HG03571 (cell line): ENCODE results near the gene TK1.

Experiments
- ATAC-seq: cut with Tn5 transposase; IDR thresholded peaks from one replicate; pipeline ENCODE4 v1.9.1; 2021; ENCODE audit not compliant: unreplicated experiment

The TK1 gene

DNA sequence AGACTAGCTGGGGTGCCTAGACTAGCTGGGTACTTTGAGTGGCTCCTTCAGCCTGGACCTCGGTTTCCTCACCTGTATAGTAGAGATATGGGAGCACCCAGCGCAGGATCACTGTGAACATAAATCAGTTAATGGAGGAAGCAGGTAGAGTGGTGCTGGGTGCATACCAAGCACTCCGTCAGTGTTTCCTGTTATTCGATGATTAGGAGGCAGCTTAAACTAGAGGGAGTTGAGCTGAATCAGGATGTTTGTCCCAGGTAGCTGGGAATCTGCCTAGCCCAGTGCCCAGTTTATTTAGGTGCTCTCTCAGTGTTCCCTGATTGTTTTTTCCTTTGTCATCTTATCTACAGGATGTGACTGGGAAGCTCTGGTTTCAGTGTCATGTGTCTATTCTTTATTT lies 36.2 kb upstream of the TK1 start:
- no peak for ATAC-seq

DNA sequence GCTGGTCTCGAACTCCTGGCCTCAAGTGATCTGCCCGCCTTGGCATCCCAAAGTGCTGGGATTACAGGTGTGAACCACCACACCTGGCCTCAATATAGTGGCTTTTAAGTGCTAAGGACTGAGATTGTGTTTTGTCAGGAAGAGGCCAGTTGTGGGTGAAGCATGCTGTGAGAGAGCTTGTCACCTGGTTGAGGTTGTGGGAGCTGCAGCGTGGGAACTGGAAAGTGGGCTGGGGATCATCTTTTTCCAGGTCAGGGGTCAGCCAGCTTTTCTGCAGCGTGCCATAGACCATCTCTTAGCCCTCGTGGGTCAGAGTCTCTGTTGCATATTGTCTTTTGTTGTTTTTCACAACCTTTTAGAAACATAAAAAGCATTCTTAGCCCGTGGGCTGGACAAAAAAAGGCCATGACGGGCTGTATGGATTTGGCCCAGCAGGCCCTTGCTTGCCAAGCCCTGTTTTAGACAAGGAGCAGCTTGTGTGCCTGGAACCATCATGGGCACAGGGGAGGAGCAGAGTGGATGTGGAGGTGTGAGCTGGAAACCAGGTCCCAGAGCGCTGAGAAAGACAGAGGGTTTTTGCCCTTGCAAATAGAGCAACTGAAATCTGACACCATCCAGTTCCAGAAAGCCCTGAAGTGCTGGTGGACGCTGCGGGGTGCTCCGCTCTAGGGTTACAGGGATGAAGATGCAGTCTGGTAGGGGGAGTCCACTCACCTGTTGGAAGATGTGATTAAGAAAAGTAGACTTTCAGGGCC lies 32.7 kb upstream of the TK1 start:
- no peak for ATAC-seq

DNA sequence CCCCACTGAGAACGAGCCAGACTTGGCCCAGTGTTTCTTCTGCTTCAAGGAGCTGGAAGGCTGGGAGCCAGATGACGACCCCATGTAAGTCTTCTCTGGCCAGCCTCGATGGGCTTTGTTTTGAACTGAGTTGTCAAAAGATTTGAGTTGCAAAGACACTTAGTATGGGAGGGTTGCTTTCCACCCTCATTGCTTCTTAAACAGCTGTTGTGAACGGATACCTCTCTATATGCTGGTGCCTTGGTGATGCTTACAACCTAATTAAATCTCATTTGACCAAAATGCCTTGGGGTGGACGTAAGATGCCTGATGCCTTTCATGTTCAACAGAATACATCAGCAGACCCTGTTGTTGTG lies 27.8 kb upstream of the TK1 start:
- no peak for ATAC-seq

DNA sequence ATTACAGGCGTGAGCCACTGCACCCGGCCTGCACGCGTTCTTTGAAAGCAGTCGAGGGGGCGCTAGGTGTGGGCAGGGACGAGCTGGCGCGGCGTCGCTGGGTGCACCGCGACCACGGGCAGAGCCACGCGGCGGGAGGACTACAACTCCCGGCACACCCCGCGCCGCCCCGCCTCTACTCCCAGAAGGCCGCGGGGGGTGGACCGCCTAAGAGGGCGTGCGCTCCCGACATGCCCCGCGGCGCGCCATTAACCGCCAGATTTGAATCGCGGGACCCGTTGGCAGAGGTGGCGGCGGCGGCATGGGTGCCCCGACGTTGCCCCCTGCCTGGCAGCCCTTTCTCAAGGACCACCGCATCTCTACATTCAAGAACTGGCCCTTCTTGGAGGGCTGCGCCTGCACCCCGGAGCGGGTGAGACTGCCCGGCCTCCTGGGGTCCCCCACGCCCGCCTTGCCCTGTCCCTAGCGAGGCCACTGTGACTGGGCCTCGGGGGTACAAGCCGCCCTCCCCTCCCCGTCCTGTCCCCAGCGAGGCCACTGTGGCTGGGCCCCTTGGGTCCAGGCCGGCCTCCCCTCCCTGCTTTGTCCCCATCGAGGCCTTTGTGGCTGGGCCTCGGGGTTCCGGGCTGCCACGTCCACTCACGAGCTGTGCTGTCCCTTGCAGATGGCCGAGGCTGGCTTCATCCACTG lies 27.3 kb upstream of the TK1 start, which contains the start of gene BIRC5:
Gene BIRC5, plus strand, starts transcription at position 238 of the 690 bp plus-strand sequence. Its CDS starts 64 bp downstream, at position 302.
- peak; percentile 82 for ATAC-seq

DNA sequence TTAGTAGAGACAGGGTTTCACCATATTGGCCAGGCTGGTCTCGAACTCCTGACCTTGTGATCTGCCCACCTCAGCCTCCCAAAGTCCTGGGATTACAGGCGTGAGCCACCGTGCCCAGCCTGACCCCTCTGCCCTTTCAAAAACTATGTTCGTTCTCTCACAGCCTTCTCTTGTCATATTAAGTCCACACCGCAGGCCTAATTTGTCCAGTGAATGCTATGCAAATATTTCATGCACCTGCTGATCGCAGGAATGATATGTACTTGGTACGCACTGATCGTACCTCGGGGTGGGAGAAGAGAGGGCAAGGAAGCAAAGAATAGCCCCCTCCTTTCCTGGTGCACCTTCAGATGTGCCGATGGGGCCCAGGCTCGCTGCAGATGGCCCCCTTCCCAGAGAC lies 24.2 kb upstream of the TK1 start:
- ATAC-seq, result no peak

DNA sequence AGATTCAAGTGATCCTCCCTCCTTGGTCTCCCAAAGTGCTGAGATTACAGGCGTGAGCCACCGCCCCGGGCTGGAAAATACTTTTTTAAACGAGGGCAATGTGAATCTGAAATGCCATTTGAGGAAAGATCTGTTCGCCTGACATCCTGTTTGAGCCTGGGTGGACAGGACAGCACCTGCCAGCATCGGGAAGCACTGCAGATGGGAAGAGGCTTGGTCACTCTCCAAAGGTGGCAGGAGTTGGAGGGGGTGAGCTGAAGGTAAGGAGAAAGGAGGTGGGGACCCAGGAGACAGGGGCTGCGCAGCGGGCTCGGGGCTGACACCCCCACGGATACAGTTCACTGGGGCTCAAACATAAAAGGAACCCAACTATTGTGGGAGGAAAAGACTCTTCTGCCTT lies 23.3 kb upstream of the TK1 start:
- ATAC-seq, result no peak

DNA sequence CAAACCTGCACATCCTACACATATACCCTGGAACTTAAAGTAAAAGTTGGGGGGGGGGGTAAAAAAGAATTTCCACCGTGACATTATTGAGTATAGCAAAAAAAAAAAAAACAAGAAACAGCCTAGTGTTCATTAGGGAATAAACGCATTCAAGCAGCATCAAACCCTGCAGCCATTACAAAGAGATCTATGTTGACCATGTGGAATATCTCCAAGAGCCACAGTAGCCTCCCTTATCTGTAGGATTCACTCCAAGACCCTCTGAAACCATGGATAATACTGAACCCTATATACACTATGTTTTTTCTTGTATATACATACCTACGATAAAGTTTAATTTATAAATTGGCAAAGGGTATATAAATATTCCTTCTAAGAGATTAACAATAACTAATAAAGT lies 21.6 kb upstream of the TK1 start:
- no peak for ATAC-seq

DNA sequence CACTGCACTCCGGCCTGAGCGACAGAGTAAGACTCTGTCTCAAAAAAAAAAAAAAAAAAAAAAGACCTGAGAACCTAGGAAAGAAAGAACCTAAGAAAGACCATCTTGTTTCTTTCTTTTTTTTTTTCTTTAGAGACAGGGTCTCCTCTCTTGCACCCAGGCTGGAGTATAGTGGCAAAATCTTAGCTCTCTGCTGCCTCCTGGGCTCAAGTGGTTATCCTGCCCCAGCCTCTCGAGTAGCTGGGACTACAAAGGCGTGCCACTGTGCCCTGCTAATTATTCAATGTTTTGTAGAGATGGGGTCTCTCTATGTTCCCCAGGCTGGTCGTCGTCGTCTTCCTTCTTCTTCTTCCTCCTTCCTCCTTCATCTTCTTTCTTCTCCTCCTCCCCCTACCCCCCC lies 19.4 kb upstream of the TK1 start:
- no peak for ATAC-seq

DNA sequence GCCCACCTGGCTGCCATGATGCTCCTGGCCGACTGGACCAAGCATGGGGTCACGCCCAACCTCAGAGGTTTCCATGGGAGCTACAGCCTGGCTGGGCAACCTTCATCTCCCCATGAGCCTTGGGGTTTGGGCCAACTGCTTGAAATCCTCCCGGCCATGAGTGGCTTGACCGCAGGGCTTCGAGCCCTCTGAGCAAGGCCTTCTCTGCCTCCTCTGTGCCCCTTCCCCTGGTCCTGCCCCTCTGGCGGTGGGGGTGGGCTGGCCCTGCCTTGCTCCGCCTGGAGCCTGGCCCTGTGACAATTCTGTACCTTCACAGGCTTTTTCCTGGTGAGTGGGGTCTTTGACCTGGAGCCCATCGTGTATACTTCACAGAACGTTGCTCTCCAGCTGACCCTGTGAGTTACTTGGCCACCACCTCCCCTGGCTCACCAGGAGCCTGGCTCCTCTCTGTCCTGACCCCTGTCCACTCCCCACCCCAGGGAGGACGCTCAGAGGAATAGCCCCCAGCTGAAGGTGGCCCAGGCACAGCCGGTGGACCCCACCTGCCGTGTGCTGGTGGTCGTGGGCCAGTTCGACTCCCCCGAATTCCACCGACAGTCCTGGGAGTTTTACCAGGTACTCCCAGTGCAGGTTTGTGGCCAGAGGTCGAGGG lies 18.4 kb upstream of the TK1 start:
- ATAC-seq, result no peak

DNA sequence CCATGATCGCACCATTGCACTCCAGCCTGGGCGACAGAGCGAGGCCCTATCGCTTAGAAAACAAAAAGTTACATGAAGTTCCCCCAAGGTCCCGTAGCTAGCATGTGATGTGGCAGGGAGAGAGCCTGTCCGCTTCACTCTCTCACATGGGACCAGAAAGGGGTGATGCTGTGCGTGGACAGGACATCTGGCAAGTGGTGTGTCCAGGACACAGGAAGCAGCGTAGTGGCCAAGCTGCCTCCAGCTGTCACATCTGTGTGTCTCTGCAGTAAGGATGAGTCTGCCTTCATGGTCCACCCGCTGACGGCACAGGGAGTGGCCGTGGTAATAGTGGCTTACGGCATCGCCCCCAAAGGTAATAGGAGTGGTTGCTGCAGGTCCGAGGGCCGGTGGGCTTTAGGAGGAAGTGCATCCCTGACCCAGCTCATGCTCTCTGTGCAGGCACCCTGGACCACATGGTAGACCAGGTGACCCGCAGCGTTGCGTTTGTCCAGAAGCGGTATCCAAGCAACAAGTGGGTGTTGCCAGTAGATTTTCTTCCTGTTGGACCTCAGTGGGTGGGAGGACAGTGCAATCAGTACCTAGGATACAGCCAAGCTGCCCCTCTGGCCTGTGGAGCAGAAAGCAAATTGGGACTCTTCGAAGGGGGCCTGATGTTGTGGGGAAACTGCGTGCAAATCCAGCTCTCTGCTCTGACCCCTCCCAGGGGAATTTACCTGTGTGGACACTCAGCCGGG lies 17.7 kb upstream of the TK1 start:
- ATAC-seq, result no peak

DNA sequence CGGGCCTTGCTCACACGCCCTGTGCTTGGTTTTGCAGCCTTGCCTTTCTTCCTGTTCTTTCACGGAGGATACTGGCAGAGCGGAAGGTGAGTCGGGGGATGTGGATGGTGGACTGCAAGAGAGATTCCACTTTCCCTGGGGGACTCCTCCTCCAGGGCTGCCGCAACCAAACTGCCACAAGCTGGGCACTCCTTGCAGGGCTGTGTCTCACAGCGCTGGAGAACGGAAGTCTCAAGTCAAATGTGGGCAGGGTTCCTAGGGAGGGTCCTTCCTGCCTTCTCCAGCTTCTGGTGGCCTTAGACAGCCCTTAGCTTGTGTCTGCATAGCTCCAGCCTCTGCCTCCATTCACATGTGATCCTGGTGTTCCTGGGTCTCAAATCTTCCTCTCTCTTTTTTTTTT lies 15.8 kb upstream of the TK1 start:
- no peak for ATAC-seq

DNA sequence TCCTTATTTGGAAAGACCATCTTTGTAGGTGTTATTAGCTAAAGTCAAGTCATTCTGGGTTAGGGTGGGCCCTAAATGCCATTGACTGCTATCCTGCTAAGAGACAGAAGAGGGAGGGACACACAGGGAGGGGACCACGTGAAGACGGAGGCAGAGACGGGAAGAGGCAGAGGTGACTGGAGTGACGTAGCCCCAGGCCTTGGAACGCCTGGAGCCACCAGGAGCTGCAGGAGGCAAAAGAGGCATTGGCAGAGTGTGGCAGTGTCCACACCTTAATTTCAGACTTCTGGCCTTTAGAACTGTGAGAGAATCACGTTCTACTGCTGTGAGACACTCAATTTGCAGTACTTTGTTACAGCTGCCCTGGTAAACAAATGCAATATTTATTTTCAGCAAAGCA lies 13.6 kb upstream of the TK1 start:
- no peak for ATAC-seq

DNA sequence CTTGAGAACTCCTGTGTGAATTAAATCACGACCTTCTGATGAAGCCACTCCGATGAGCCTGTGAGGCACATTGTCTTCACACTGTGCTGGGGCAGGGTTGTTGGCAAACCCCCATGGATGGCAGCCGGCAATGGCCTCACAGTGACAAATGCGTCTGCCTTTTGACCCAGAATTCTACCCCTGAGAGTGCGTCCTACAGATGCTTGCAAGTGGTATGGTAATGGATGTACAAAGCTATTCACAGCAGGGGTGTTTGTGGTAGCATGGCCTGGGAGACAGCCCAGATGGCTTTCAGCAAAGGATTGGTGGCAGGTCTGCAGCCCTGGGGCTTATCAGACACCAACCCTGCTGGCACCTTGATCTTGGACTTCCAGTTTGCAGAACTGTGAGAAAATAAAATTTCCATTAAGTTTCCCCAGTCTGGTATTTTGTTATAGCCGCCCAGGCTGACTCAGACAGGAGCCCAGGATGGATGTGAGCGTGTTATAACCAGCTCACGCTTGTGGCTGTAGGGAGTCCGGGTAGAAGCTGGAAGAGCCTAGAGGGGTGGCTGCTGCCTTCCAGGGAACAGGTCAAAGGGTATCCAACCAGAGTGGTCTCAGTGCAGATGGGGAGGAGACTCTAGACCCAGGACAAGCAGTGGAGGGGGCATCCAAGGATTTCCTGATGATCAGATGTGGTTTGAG lies 10.4 kb upstream of the TK1 start:
- ATAC-seq, result no peak

DNA sequence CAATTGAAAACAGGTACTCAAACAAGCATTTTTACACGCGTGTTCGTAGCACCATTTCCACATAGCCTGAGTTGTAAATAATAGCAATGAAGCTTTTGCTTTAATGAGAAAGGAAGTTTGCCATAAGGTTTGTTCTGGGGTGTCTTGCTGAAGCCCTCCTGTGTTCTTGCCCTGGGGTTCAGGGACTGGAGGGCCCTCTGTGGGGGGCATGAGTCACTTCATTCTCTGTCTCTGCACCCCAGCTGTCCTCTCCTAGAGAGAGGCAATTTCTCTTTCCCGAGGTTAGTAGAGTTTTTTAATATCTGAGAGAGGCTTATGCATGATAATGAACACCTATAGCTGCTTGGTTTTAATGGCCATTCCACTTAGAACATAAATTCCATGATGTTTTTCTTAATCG lies 9.9 kb upstream of the TK1 start:
- no peak for ATAC-seq

DNA sequence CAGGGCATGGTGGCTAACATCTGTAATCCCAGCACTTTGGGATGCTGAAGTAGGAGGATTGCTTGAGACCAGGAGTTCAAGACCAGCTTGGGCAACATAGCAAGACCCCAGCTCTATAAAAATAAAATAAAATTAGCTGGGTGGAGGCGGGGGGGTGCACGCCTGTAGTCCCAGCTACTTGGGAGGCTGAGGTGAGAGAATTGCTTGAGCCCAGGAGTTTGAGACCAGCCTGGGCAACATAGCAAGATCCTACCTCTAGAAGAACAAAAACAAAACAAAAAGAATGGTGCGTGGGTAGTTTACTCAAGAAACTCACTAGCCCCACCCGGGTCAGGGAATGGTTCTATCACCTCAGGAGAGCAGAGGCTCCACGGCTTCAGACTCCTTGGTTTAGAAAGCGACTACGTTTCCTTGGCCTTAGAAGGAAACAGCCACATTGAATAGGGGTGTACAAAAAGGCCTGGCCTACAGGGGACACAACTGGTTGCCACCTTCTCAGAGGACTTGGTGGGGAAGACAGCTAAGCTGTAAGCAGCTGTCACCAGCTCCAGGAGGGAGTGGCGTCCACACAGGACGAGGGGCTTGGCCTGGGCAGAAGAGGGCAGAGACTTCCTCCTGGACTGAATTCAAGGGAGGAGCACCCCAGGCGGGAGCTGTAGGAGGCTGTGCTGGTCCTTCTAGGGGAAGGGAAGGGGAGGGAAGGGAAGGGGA lies 716 bp downstream of the TK1 start:
- no peak for ATAC-seq

DNA sequence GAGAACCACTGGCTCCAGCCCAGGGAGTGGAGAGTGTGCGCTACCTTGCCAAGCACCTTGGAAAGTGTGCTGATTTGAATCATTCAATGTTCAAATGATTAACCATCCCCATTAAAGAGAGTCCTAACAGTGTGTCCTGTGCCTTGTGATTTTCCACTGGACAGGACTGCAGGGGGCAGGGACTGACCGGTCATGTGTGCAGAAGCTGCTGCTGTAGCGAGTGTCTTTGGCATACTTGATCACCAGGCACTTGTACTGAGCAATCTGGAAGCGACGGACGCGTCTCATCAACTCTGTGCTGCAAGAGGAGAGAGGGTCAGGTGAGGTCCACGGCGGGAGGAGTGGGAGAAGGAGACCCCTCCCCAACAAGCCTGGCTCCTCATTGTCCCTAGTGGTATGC lies 2.0 kb downstream of the TK1 start:
- no peak for ATAC-seq

DNA sequence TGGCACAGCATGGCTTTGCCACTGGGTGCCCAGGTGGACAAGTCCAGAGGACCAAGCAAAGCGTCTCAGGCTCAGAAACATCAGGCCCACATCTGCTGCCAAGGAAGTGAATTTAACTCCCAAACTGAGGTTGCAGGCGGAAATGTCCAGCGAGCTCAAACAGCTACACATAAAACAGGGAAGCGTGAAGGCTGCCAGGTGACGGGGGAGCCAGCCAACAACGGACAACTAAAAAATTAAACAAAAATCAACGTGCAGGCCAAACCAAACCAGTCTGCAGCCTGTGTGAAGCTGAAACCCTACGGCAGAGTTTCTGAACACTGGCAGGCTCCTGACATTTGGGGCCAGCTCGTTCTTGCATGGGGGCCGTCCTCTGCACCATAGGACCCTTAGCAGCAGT lies 2.5 kb downstream of the TK1 start:
- ATAC-seq, result no peak

DNA sequence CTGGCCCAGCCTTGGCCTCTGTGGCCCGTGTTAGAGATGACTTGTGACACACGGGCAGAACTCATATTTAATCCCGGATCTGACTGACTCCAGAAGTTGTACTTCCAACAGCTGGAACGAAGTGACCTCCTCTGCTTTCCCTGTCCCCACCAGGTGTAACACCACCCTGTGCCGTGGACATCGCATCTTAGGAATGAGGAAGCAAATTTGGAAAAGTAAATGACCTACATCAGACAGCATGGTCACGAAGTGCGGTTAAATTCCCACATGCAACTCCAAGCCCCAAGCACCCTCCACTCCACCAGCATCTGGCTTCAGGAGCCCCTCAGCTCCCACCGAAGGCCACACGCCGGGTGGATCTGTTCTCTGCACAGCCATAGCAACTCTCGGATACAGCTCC lies 2.9 kb downstream of the TK1 start:
- no peak for ATAC-seq

DNA sequence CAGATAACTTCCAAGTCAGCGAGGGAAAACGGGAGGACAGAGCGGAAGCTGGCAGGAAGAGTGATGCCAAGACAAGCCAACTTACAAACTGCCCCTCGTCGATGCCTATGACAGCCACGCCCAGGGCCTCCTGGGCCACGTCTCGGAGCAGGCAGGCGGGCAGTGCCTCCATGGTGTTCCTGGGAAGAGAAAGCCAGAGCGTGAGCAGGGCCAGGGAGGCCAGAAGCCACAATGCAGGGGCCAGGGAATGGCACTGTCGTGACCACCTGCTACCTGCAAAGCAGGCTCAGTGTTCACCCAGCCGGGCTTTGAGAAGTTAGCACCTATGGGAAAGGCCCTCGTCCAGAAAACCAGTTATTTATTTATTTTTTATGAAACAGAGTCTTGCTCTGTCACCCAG lies 4.3 kb downstream of the TK1 start:
- no peak for ATAC-seq

DNA sequence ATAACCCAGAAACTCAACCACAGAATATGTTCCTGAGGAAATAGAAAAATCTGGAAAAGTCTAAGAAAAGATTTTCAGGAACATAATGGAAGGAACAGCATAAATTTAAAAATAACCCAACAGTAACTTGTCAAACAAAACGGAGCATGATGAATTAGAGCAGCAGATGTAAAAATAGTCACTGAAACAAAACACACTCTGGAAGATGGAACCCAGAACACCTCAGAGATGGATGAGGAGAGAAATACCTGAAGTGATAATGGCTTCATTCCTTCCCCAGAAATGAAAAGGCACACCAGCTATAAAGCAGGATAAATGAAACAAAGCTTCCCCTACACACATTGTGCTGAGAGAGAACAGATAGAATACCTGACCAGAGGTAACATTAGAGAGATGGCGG lies 6.3 kb downstream of the TK1 start:
- no peak for ATAC-seq
